Erythroblast (primary cell): ENCODE results near the gene ZNF91.

Source experiments
- GATA1 ChIP-seq: IDR thresholded peaks from 2 replicates; pipeline ENCODE4 v1.6.1; 2011; ENCODE audit warnings: low read depth, mild to moderate bottlenecking, control low read depth, low read length, moderate library complexity
- POLR2A ChIP-seq: IDR thresholded peaks from 2 replicates; pipeline ENCODE4 v1.6.1; 2011; ENCODE audit warnings: mild to moderate bottlenecking, low read length

- TF ChIP-seq POLR2A (no peak), GATA1 (no peak)
These were observed 77.1 kb downstream of the ZNF91 start for GRCh38 chr19:23318143-23318542.
